Karpas-422 (cell line): ENCODE results near the gene ARMC6. TPM values are rescaled to one million over a fixed set of nuclear protein-coding genes. Genes with fewer than 3 reads are reported as not detected.

Source experiments
- DNase-seq: peaks from one replicate; pipeline ENCODE4 v3.0.0-alpha.2; 2015
- H2AFZ ChIP-seq: fragments of 200-600 bp; sonication (generic); 2 replicates; pipeline ENCODE4 v1.6.1; 2014; ENCODE audit warnings: antibody characterized with exemption, low read length, mixed read lengths
- H3K27ac ChIP-seq: fragments of 200-600 bp; sonication (generic); 2 replicates; pipeline ENCODE4 v1.5.1; 2014; ENCODE audit warnings: mild to moderate bottlenecking, low read length, moderate library complexity
- H3K27me3 ChIP-seq: fragments of 200-600 bp; sonication (generic); 2 replicates; pipeline ENCODE4 v1.6.1; 2014; ENCODE audit warnings: low read length, mixed read lengths
- H3K36me3 ChIP-seq: fragments of 200-600 bp; sonication (generic); 2 replicates; pipeline ENCODE4 v1.6.1; 2014; ENCODE audit warnings: low read length, mixed read lengths; ENCODE audit not compliant: insufficient read depth
- H3K4me1 ChIP-seq: fragments of 200-600 bp; sonication (generic); 2 replicates; pipeline ENCODE4 v1.6.1; 2014; ENCODE audit warnings: mild to moderate bottlenecking, low read length, mixed read lengths
- H3K4me2 ChIP-seq: fragments of 200-600 bp; sonication (generic); 2 replicates; pipeline ENCODE4 v1.6.1; 2014; ENCODE audit warnings: low read length, low read depth, mild to moderate bottlenecking; ENCODE audit not compliant: poor library complexity, severe bottlenecking
- H3K4me3 ChIP-seq: fragments of 200-600 bp; sonication (generic); 2 replicates; pipeline ENCODE4 v1.5.1; 2014; ENCODE audit warnings: mild to moderate bottlenecking, antibody characterized with exemption, low read length, mixed read lengths
- H3K79me2 ChIP-seq: fragments of 200-600 bp; sonication (generic); 2 replicates; pipeline ENCODE4 v1.6.1; 2014; ENCODE audit warnings: mild to moderate bottlenecking, low read length, mixed read lengths
- H3K9ac ChIP-seq: fragments of 200-600 bp; sonication (generic); 2 replicates; pipeline ENCODE4 v1.6.0; 2014; ENCODE audit warnings: low read length
- H3K9me2 ChIP-seq: fragments of 200-600 bp; sonication (generic), shearing (Covaris generic); replicated peaks from 2 replicates; pipeline ENCODE4 v1.6.0; 2014; ENCODE audit warnings: mild to moderate bottlenecking, low read length, moderate library complexity; ENCODE audit not compliant: insufficient read depth
- H3K9me3 ChIP-seq: fragments of 300-700, 200-600 bp; sonication (generic); 2 replicates; pipeline ENCODE4 v1.6.1; 2014; ENCODE audit warnings: low read length, mixed read lengths
- H4K20me1 ChIP-seq: fragments of 200-600 bp; sonication (generic); 2 replicates; pipeline ENCODE4 v1.6.1; 2014; ENCODE audit warnings: mild to moderate bottlenecking, antibody characterized with exemption, low read length, low read depth; ENCODE audit not compliant: insufficient read depth
- total RNA-seq: library from RNA; depleted of rRNA; stranded (reverse); fragments of >200 nt; shearing (Covaris generic); gene quantifications from 2 replicates; pipeline ENCODE4 v1.2.3, GENCODE V29; 2014; ENCODE audit warnings: low replicate concordance; rRNA removed

Gene ARMC6
- 25.1 and 43.6 TPM in 2 replicates for total RNA-seq

GRCh38 chr19:19033426-19034203 lies at the start of gene ARMC6, which contains the start of gene SUGP2:
TSS of gene ARMC6 (plus strand) at chr19:19033603. CDS start at chr19:19034210, 607 bp downstream.
TSS of gene SUGP2 (minus strand) at chr19:19033517. CDS start at chr19:19031071, 2,446 bp downstream.
- H3K4me3 ChIP-seq: peak within 1 kb of the TSS; percentile 99
- peak within 1 kb of the TSS; percentile 100 for H3K9ac ChIP-seq
- H3K4me2 ChIP-seq: peak within 1 kb of the TSS; percentile 94
- H3K9me2 ChIP-seq: no peaks in the 10 kb centered on the region
- peaks cover 28% of the 10 kb centered on the region for H3K4me1 ChIP-seq
- peaks cover 17% of the 10 kb centered on the region for H4K20me1 ChIP-seq
- peaks cover 83% of the 10 kb centered on the region for H3K79me2 ChIP-seq
- peak within 1 kb of the TSS; percentile 95 for H3K27ac ChIP-seq
- peak; percentile 98 for DNase-seq
- peaks cover 12% of the 10 kb centered on the region for H3K36me3 ChIP-seq
- no peaks in the 10 kb centered on the region for H3K9me3 ChIP-seq
- peak within 1 kb of the TSS; percentile 19; the same call in 1 of the 2 replicates for H2AFZ ChIP-seq
- no peaks in the 10 kb centered on the region for H3K27me3 ChIP-seq

GRCh38 chr19:18984251-18984650 lies 49.2 kb upstream of the ARMC6 start:
- no peak overlapping the region for H2AFZ ChIP-seq
- no peaks in the 10 kb centered on the region for H3K9me3 ChIP-seq
- no peaks in the 10 kb centered on the region for H3K4me1 ChIP-seq
- no peaks in the 10 kb centered on the region for H3K36me3 ChIP-seq
- no peaks in the 10 kb centered on the region for H3K9me2 ChIP-seq
- no peak for DNase-seq
- no peak overlapping the region for H3K27ac ChIP-seq
- no peak overlapping the region for H3K4me3 ChIP-seq
- H3K4me2 ChIP-seq: no peak overlapping the region
- no peaks in the 10 kb centered on the region for H4K20me1 ChIP-seq
- H3K27me3 ChIP-seq: no peaks in the 10 kb centered on the region
- no peaks in the 10 kb centered on the region for H3K79me2 ChIP-seq
- H3K9ac ChIP-seq: no peak overlapping the region

GRCh38 chr19:18985257-18985656 lies 48.1 kb upstream of the ARMC6 start:
- H3K9me3 ChIP-seq: no peaks in the 10 kb centered on the region
- no peak overlapping the region for H3K27ac ChIP-seq
- no peak overlapping the region for H2AFZ ChIP-seq
- no peaks in the 10 kb centered on the region for H4K20me1 ChIP-seq
- H3K27me3 ChIP-seq: no peaks in the 10 kb centered on the region
- H3K79me2 ChIP-seq: no peaks in the 10 kb centered on the region
- H3K4me1 ChIP-seq: no peaks in the 10 kb centered on the region
- H3K9ac ChIP-seq: no peak overlapping the region
- H3K9me2 ChIP-seq: no peaks in the 10 kb centered on the region
- no peaks in the 10 kb centered on the region for H3K36me3 ChIP-seq
- no peak for DNase-seq
- H3K4me2 ChIP-seq: no peak overlapping the region
- no peak overlapping the region for H3K4me3 ChIP-seq

GRCh38 chr19:18987456-18987855 lies 45.9 kb upstream of the ARMC6 start:
- no peaks in the 10 kb centered on the region for H3K27me3 ChIP-seq
- no peaks in the 10 kb centered on the region for H3K4me1 ChIP-seq
- H3K27ac ChIP-seq: no peak overlapping the region
- H3K9me3 ChIP-seq: no peaks in the 10 kb centered on the region
- DNase-seq: no peak
- no peak overlapping the region for H2AFZ ChIP-seq
- no peak overlapping the region for H3K4me3 ChIP-seq
- no peaks in the 10 kb centered on the region for H3K9me2 ChIP-seq
- 0 out of 2 replicates have a peak, but pooled peaks cover 7% of the 10 kb centered on the region for H4K20me1 ChIP-seq
- no peaks in the 10 kb centered on the region for H3K36me3 ChIP-seq
- H3K9ac ChIP-seq: no peak overlapping the region
- no peak overlapping the region for H3K4me2 ChIP-seq
- no peaks in the 10 kb centered on the region for H3K79me2 ChIP-seq

GRCh38 chr19:18989316-18989715 lies 44.1 kb upstream of the ARMC6 start:
- Histone ChIP-seq H3K27ac (no peak overlapping the region), H3K9ac (no peak overlapping the region), H3K79me2 (no peaks in the 10 kb centered on the region), H4K20me1 (0 out of 2 replicates have a peak, but pooled peaks cover 14% of the 10 kb centered on the region), H3K9me3 (no peaks in the 10 kb centered on the region), H2AFZ (no peak overlapping the region), H3K27me3 (no peaks in the 10 kb centered on the region), H3K4me3 (no peak overlapping the region), H3K4me2 (no peak overlapping the region), H3K9me2 (no peaks in the 10 kb centered on the region), H3K36me3 (peaks cover 17% of the 10 kb centered on the region), H3K4me1 (no peaks in the 10 kb centered on the region)
- DNase-seq: no peak

- no peaks in the 10 kb centered on the region for H3K27me3 ChIP-seq
- H3K9me3 ChIP-seq: no peaks in the 10 kb centered on the region
- H3K9me2 ChIP-seq: no peaks in the 10 kb centered on the region
- DNase-seq: no peak
- no peak overlapping the region for H3K4me2 ChIP-seq
- no peaks in the 10 kb centered on the region for H3K4me1 ChIP-seq
- no peaks in the 10 kb centered on the region for H3K79me2 ChIP-seq
- no peak overlapping the region for H3K4me3 ChIP-seq
- H3K27ac ChIP-seq: no peak overlapping the region
- H3K36me3 ChIP-seq: peaks cover 22% of the 10 kb centered on the region
- H4K20me1 ChIP-seq: 0 out of 2 replicates have a peak, but pooled peaks cover 14% of the 10 kb centered on the region
- no peak overlapping the region for H2AFZ ChIP-seq
- H3K9ac ChIP-seq: no peak overlapping the region
Measured at GRCh38 chr19:18990128-18990708, 43.2 kb upstream of the ARMC6 start.

GRCh38 chr19:18991006-18991405 lies 42.4 kb upstream of the ARMC6 start:
- H4K20me1 ChIP-seq: peaks cover 19% of the 10 kb centered on the region; the same call in 1 of the 2 replicates
- H3K79me2 ChIP-seq: no peaks in the 10 kb centered on the region
- H3K9ac ChIP-seq: no peak overlapping the region
- H3K9me2 ChIP-seq: no peaks in the 10 kb centered on the region
- H3K27ac ChIP-seq: no peak overlapping the region
- H3K4me2 ChIP-seq: no peak overlapping the region
- H3K4me3 ChIP-seq: no peak overlapping the region
- no peaks in the 10 kb centered on the region for H3K9me3 ChIP-seq
- H3K4me1 ChIP-seq: no peaks in the 10 kb centered on the region
- DNase-seq: no peak
- H3K27me3 ChIP-seq: no peaks in the 10 kb centered on the region
- no peak overlapping the region for H2AFZ ChIP-seq
- peaks cover 26% of the 10 kb centered on the region for H3K36me3 ChIP-seq

GRCh38 chr19:18991468-18991867 lies 41.9 kb upstream of the ARMC6 start:
- Histone ChIP-seq H4K20me1 (peaks cover 19% of the 10 kb centered on the region; the same call in 1 of the 2 replicates), H3K4me2 (no peak overlapping the region), H3K36me3 (peaks cover 26% of the 10 kb centered on the region), H3K4me3 (no peak overlapping the region), H3K9me3 (no peaks in the 10 kb centered on the region), H3K4me1 (no peaks in the 10 kb centered on the region), H3K79me2 (no peaks in the 10 kb centered on the region), H3K9ac (no peak overlapping the region), H3K9me2 (no peaks in the 10 kb centered on the region), H3K27ac (no peak overlapping the region), H3K27me3 (no peaks in the 10 kb centered on the region), H2AFZ (no peak overlapping the region)
- DNase-seq: no peak
